ENCODE data around the gene IL1R2. TPM values are rescaled to one million over a fixed set of nuclear protein-coding genes. Genes with fewer than 3 reads are reported as not detected.

IL1R2 gene
- total RNA-seq, 1 experiment from 2014 or later = 0.22 TPM

- Mint-ChIP-seq H3K27ac (no peak overlapping the region), H3K36me3 (no peaks in the 10 kb centered on the region), H3K9me3 (peaks cover 9% of the 10 kb centered on the region), H3K4me1 (peaks cover under 1% of the 10 kb centered on the region), H3K27me3 (ENCODE audit: low read depth) (no peaks in the 10 kb centered on the region; the same call in 1 of the 2 replicates), H3K4me3 (no peak overlapping the region)
- ATAC-seq (no peak), DNase-seq (ENCODE audit: low spot score) (no peak)
- TF ChIP-seq TCF7 (CRISPR knock-in tag; IDR thresholded peaks at IDR 0.05; ENCODE audit: low read depth) (no peak), PREB (CRISPR knock-in tag; IDR thresholded peaks at IDR 0.05; ENCODE audit: borderline replicate concordance) (no peak), KAT7 (CRISPR knock-in tag; IDR thresholded peaks at IDR 0.05; ENCODE audit: borderline replicate concordance) (no peak), CDX4 (CRISPR knock-in tag; IDR thresholded peaks at IDR 0.05; ENCODE audit: borderline replicate concordance) (no peak), HMGA2 (CRISPR knock-in tag; IDR thresholded peaks at IDR 0.05) (no peak), RELA (CRISPR knock-in tag; IDR thresholded peaks at IDR 0.05; ENCODE audit: borderline replicate concordance) (no peak), ZNF281 (CRISPR knock-in tag; IDR thresholded peaks at IDR 0.05) (no peak), CREM (CRISPR knock-in tag; IDR thresholded peaks at IDR 0.05) (no peak), ZNF232 (CRISPR knock-in tag; IDR thresholded peaks at IDR 0.05) (no peak), MYBL2 (CRISPR knock-in tag; IDR thresholded peaks at IDR 0.05) (no peak), GABPB1 (CRISPR knock-in tag; IDR thresholded peaks at IDR 0.05) (no peak), ZNF423 (CRISPR knock-in tag; IDR thresholded peaks at IDR 0.05) (no peak), ELF4 (CRISPR knock-in tag; IDR thresholded peaks at IDR 0.05; ENCODE audit: low read depth) (no peak), ERG (CRISPR knock-in tag; IDR thresholded peaks at IDR 0.05) (no peak)
- POLR2A ChIA-PET = interaction anchor here (0.7 kb wide), 1 partner anchor 477 kb away, joined by 3 read pairs; no protein-coding TSS in a partner anchor
- CTCF ChIA-PET = no interaction called here
Measured at GRCh38 chr2:102040229-102040628, 48.5 kb downstream of the IL1R2 start.

- Mint-ChIP-seq H3K4me3 (no peak overlapping the region), H3K4me1 (0 out of 2 replicates have a peak, but pooled peaks cover 2% of the 10 kb centered on the region), H3K27me3 (ENCODE audit: low read depth) (no peaks in the 10 kb centered on the region; the same call in 1 of the 2 replicates), H3K27ac (no peak overlapping the region), H3K36me3 (no peaks in the 10 kb centered on the region), H3K9me3 (peaks cover 9% of the 10 kb centered on the region)
- CTCF ChIA-PET = no interaction called here
- DNase-seq (ENCODE audit: low spot score) (no peak), ATAC-seq (no peak)
- POLR2A ChIA-PET = no interaction called here
- TF ChIP-seq CREB1 (CRISPR knock-in tag; IDR thresholded peaks at IDR 0.05) (no peak), EMX1 (CRISPR knock-in tag; IDR thresholded peaks at IDR 0.05) (no peak), ZSCAN18 (CRISPR knock-in tag; IDR thresholded peaks at IDR 0.05) (no peak), ERG (CRISPR knock-in tag; IDR thresholded peaks at IDR 0.05) (no peak), AFF4 (CRISPR knock-in tag; IDR thresholded peaks at IDR 0.05; ENCODE audit: borderline replicate concordance) (no peak), FOXK1 (CRISPR knock-in tag; IDR thresholded peaks at IDR 0.05) (no peak), MXD4 (CRISPR knock-in tag; IDR thresholded peaks at IDR 0.05; ENCODE audit: borderline replicate concordance) (no peak)
- TF ChIP-seq, protein P1, sequence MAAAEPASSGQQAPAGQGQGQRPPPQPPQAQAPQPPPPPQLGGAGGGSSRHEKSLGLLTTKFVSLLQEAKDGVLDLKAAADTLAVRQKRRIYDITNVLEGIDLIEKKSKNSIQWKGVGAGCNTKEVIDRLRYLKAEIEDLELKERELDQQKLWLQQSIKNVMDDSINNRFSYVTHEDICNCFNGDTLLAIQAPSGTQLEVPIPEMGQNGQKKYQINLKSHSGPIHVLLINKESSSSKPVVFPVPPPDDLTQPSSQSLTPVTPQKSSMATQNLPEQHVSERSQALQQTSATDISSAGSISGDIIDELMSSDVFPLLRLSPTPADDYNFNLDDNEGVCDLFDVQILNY (CRISPR knock-in tag; IDR thresholded peaks at IDR 0.05) = no peak
Measured at GRCh38 chr2:102041351-102041750, 49.6 kb downstream of the IL1R2 start.
